OCI-LY3 (cell line): ENCODE results near the gene MAP3K9.

ENCODE experiments used
- H2AFZ ChIP-seq: fragments of 200-600, 300-600 bp; shearing (Covaris generic); 2 replicates; pipeline ENCODE4 v1.6.0; 2014; ENCODE audit warnings: antibody characterized with exemption, low read depth, low read length
- H3K27ac ChIP-seq: fragments of 200-600, 300-600 bp; sonication (generic); 2 replicates; pipeline ENCODE4 v1.5.1; 2014; ENCODE audit warnings: mild to moderate bottlenecking, low read length, moderate library complexity, mixed read lengths
- H3K27me3 ChIP-seq: fragments of 200-600, 300-600 bp; sonication (generic); 2 replicates; pipeline ENCODE4 v1.6.1; 2014; ENCODE audit warnings: low read depth, low read length, mixed read lengths
- H3K36me3 ChIP-seq: fragments of 200-600, 300-600 bp; sonication (generic); replicated peaks from 2 replicates; pipeline ENCODE3; 2014; ENCODE audit warnings: low read depth, low read length, mixed read lengths
- H3K4me1 ChIP-seq: fragments of 300-600, 200-600 bp; sonication (generic); 2 replicates; pipeline ENCODE4 v1.6.1; 2014; ENCODE audit warnings: low read length, mixed read lengths
- H3K4me2 ChIP-seq: fragments of 200-600, 300-600 bp; sonication (generic); 2 replicates; pipeline ENCODE4 v1.6.1; 2014; ENCODE audit warnings: low read length, mixed read lengths
- H3K4me3 ChIP-seq: fragments of 300-600, 200-600 bp; sonication (generic); 2 replicates; pipeline ENCODE4 v1.5.1; 2014; ENCODE audit warnings: antibody characterized with exemption, mild to moderate bottlenecking, low read length, moderate library complexity
- H3K79me2 ChIP-seq: fragments of 300-600, 200-600 bp; shearing (Covaris generic); 2 replicates; pipeline ENCODE4 v1.6.1; 2014; ENCODE audit warnings: mild to moderate bottlenecking, low read length, mixed read lengths
- H3K9ac ChIP-seq: fragments of 300-600, 200-600 bp; shearing (Covaris generic); 2 replicates; pipeline ENCODE4 v1.6.0; 2014; ENCODE audit warnings: mild to moderate bottlenecking, low read length, moderate library complexity
- H3K9me3 ChIP-seq: fragments of 200-600, 300-600 bp; shearing (Covaris generic); 2 replicates; pipeline ENCODE4 v1.6.1; 2014; ENCODE audit warnings: low read length, mixed read lengths; ENCODE audit not compliant: insufficient read depth
- H4K20me1 ChIP-seq: fragments of 200-600, 300-600 bp; sonication (generic); 2 replicates; pipeline ENCODE4 v1.6.1; 2016; ENCODE audit warnings: low read length, mixed read lengths; ENCODE audit not compliant: insufficient read depth
- CTCF ChIP-seq: fragments of 200-600, 300-600 bp; sonication (generic); IDR thresholded peaks from 2 replicates; pipeline ENCODE4 v1.5.1; 2014; ENCODE audit warnings: antibody characterized with exemption, low read length, low read depth
- EZH2phosphoT487 ChIP-seq: fragments of 200-600 bp; shearing (Covaris generic); IDR thresholded peaks from 2 replicates; pipeline ENCODE4 v1.6.1; 2018; ENCODE audit warnings: antibody characterized with exemption, mixed run types, low read depth

MAP3K9 gene

GRCh38 chr14:70711451-70711850, 97.9 kb downstream of the MAP3K9 start:
- Histone ChIP-seq H3K4me3 (no peak overlapping the region), H3K27me3 (peaks cover 8% of the 10 kb centered on the region; the same call in 1 of the 2 replicates), H3K4me1 (peaks cover 7% of the 10 kb centered on the region), H3K4me2 (no peak overlapping the region), H2AFZ (no peak overlapping the region), H3K79me2 (no peaks in the 10 kb centered on the region), H3K36me3 (no peaks in the 10 kb centered on the region), H4K20me1 (no peaks in the 10 kb centered on the region), H3K9me3 (no peaks in the 10 kb centered on the region), H3K27ac (no peak overlapping the region), H3K9ac (no peak overlapping the region)
- TF ChIP-seq CTCF: no peak
- TF ChIP-seq EZH2phosphoT487: no peak

DNA sequence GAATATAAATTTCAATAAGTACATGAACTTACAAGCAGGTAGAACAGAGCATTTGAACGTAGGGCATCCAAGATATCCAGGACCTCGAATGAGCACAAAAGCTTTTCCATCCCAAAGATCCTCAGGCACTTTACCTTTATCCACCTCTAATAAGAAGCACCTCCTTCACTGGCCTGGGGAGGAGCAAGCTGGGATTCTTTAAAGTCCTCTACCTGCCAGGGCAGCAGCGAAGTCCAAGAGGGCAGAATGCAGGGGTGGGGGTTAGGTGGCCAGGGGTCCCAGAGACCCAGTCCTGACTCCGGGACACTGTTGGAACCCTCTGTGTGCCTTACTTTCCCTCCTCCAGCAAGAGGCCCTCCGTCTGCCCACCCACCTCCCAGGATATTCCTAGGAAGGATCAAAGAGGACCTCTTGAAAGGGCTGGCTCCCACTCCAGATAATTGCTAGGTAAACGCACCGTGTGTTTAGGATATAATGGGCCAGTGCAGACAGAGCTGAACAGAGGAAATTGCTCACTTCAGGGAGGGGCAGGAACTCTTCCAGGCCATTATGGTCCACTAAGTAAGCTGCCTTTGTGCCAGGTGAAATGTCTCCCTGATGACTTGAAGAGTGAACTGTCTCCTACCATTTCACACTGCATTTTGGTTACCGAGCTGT, 99.5 kb downstream of the MAP3K9 start:
- no peak overlapping the region for H3K27ac ChIP-seq

DNA sequence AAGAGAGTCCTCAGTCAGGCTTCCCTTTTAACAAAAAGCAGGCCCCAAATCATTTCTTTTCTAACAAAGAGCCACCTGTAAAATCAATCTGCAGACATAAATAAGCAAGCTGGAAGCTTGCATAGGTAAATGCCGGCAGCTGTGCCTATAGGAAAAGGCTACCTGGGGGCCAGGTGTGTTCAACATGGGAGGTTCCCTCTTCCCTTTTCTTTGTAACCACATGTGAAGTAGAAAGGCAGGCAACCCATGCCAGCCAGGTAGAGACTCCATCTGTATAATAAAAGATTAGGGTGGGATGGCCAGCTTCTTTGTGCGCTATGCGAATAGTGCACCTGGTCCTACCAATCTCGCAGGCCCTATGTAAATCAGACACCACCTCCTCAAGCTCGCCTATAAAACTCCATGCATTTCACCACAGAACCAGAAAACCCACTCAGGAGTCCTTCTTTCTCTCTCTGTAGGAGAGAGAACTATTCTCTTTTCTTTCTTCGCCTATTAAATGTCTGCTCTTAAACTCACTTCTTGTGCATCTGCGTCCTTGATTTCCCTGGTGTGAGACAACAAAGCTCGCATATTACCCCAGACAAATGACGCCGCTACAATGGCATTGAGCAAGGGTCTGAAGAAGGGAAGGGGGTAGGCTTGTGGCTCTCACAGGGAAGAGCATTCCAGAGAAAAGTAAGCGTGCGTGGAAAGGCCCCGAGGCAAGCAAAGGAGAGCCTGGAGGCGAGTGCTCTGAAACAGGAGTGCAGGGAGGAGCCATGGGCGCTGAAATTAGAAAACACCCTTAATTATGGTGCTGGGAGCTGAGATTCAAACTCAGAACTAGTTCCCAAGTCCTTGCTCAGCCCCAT, 100.4 kb downstream of the MAP3K9 start:
- Histone ChIP-seq H3K4me2 (no peak overlapping the region), H3K9ac (no peak overlapping the region), H3K27ac (no peak overlapping the region), H2AFZ (no peak overlapping the region), H3K27me3 (peaks cover 10% of the 10 kb centered on the region), H3K9me3 (no peaks in the 10 kb centered on the region), H3K36me3 (no peaks in the 10 kb centered on the region), H3K79me2 (no peaks in the 10 kb centered on the region), H3K4me3 (no peak overlapping the region), H4K20me1 (no peaks in the 10 kb centered on the region), H3K4me1 (peaks cover 7% of the 10 kb centered on the region)
- TF ChIP-seq EZH2phosphoT487 (no peak), CTCF (no peak)

More for the DNA sequence above, 99.5 kb downstream of the MAP3K9 start:
- H3K36me3 ChIP-seq: no peaks in the 10 kb centered on the region
- H3K4me1 ChIP-seq: peaks cover 7% of the 10 kb centered on the region
- H3K4me2 ChIP-seq: no peak overlapping the region
- no peaks in the 10 kb centered on the region for H3K9me3 ChIP-seq
- no peak overlapping the region for H3K9ac ChIP-seq
- H3K79me2 ChIP-seq: no peaks in the 10 kb centered on the region
- H3K4me3 ChIP-seq: no peak overlapping the region
- peaks cover 5% of the 10 kb centered on the region for H3K27me3 ChIP-seq
- H4K20me1 ChIP-seq: no peaks in the 10 kb centered on the region
- H2AFZ ChIP-seq: no peak overlapping the region
- no peak for TF ChIP-seq EZH2phosphoT487
- TF ChIP-seq CTCF: no peak
